HepG2 (cell line): ENCODE data around the gene ADAMTS14. TPM values are rescaled to one million over a fixed set of nuclear protein-coding genes. Genes with fewer than 3 reads are reported as not detected.

Source experiments
- ATAC-seq: fragments of 200-7000 bp; cut with Tn5 transposase; 3 replicates; pipeline ENCODE4 v1.9.1; 2020; ENCODE audit warnings: mild to moderate bottlenecking, moderate library complexity
- BruUV-seq: library from RNA; stranded (reverse); fragments of 400-500 nt; replicated peaks from 2 replicates; lab custom pipeline; 2021; lab: Mats Ljungman, UMichigan
- CTCF ChIA-PET: fragments of 300-600 bp; formaldehyde crosslinking; extraction: SDS; loops from one replicate; lab custom pipeline; 2021; ENCODE audit warnings: low total read pairs, inconsistent platforms, low intra/inter-chr PET ratio; lab: Yijun Ruan, JAX
- POLR2A ChIA-PET: fragments of 350-600 bp; sonication (Branson Sonifier 250); formaldehyde crosslinking; loops from one replicate; lab custom pipeline; 2020; ENCODE audit warnings: antibody characterized with exemption, inconsistent platforms; lab: Yijun Ruan, JAX
- DNase-seq: peaks from one replicate; pipeline ENCODE4 v3.0.0-alpha.2; 2015; ENCODE audit warnings: low spot score
- FAIRE-seq: peaks from 3 replicates; lab custom pipeline; 2011; peaks lifted over from hg19 to GRCh38; lab: Jason Lieb, UNC
- H2AFZ ChIP-seq: one replicate; pipeline ENCODE4 v1.6.1; 2011; ENCODE audit warnings: low read length, inconsistent platforms
- H3K27ac ChIP-seq: fragments of 300-600 bp; 3 replicates; pipeline ENCODE4 v1.8.0; 2011; ENCODE audit warnings: mixed run types, mild to moderate bottlenecking, mixed read lengths, low read length, inconsistent platforms; ENCODE audit not compliant: insufficient read depth; ENCODE audit errors: extremely low read length
- H3K27me3 ChIP-seq, 2 experiments: fragments of 200-600 bp in 1 of 2; 2 replicates in 1 of 2; 3 replicates in 1 of 2; pipeline versions ENCODE4 v1.6.0 to v1.8.0; 2011; ENCODE audit warnings: low read length in 2 of 2, mild to moderate bottlenecking in 2 of 2, moderate library complexity in 2 of 2, inconsistent platforms in 1 of 2; ENCODE audit not compliant: insufficient read depth in 2 of 2, control insufficient read depth in 1 of 2
- H3K36me3 ChIP-seq, 2 experiments: fragments of 200-600 bp in 1 of 2; replicated peaks in 1 of 2; 2 replicates in 1 of 2; 3 replicates in 1 of 2; pipeline versions ENCODE4 v1.5.1 to v1.8.0; 2011; ENCODE audit warnings: low read length in 2 of 2, inconsistent platforms in 1 of 2; ENCODE audit not compliant: insufficient read depth in 2 of 2, control insufficient read depth in 1 of 2
- H3K4me1 ChIP-seq: 2 replicates; pipeline ENCODE4 v1.5.1; 2012; ENCODE audit warnings: low read length, inconsistent platforms; ENCODE audit not compliant: insufficient read depth
- H3K4me2 ChIP-seq: 2 replicates; pipeline ENCODE4 v1.6.0; 2011; ENCODE audit warnings: low read depth, low read length, inconsistent platforms
- H3K4me3 ChIP-seq, 3 experiments: fragments of 200-600 bp in 1 of 3; sonication (generic), shearing (Covaris generic) in 1 of 3; replicated peaks in 1 of 3; 2 replicates each; pipeline ENCODE4 v1.5.1; 2011 to 2016; ENCODE audit warnings: low read length in 3 of 3, inconsistent platforms in 2 of 3, low read depth in 2 of 3, mild to moderate bottlenecking in 2 of 3, control low read depth in 1 of 3, mixed read lengths in 1 of 3; ENCODE audit not compliant: insufficient read depth in 1 of 3
- H3K79me2 ChIP-seq: one replicate; pipeline ENCODE4 v1.6.1; 2011; ENCODE audit warnings: low read length, inconsistent platforms; ENCODE audit not compliant: insufficient read depth
- H3K9ac ChIP-seq: 2 replicates; pipeline ENCODE4 v1.6.0; 2011; ENCODE audit warnings: mild to moderate bottlenecking, low read depth, low read length, inconsistent platforms; ENCODE audit not compliant: insufficient read depth
- H3K9me3 ChIP-seq: 2 replicates; pipeline ENCODE4 v1.5.1; 2012; ENCODE audit warnings: mild to moderate bottlenecking, low read length
- H4K20me1 ChIP-seq: 2 replicates; pipeline ENCODE4 v1.6.0; 2011; ENCODE audit warnings: inconsistent platforms, mild to moderate bottlenecking, low read length, moderate library complexity; ENCODE audit not compliant: insufficient read depth
- DNMT1 ChIP-seq: sonication (generic); formaldehyde crosslinking; IDR thresholded peaks from 2 replicates; pipeline ENCODE4 v1.5.1; 2020; ENCODE audit warnings: mild to moderate bottlenecking, missing genetic modification reagents
- FOSL2 ChIP-seq: sonication (generic); formaldehyde crosslinking; IDR thresholded peaks from 2 replicates; pipeline ENCODE4 v1.4.0; 2020; ENCODE audit warnings: missing genetic modification reagents
- RFXAP ChIP-seq: sonication (generic); formaldehyde crosslinking; IDR thresholded peaks from 2 replicates; pipeline ENCODE4 v1.4.0; 2020; ENCODE audit warnings: missing genetic modification reagents, borderline replicate concordance
- TRIM22 ChIP-seq: fragments of 450-650 bp; IDR thresholded peaks from 2 replicates; pipeline ENCODE4 v1.6.1; 2017
- ZFP90 ChIP-seq: sonication (generic); formaldehyde crosslinking; IDR thresholded peaks from 2 replicates; pipeline ENCODE4 v1.8.0; 2022; ENCODE audit warnings: missing genetic modification reagents, mild to moderate bottlenecking, inconsistent platforms, borderline replicate concordance
- ZNF362 ChIP-seq: sonication (generic); formaldehyde crosslinking; IDR thresholded peaks from 2 replicates; pipeline ENCODE4 v1.4.0; 2020; ENCODE audit warnings: missing genetic modification reagents, mild to moderate bottlenecking, borderline replicate concordance
- ZNF761 ChIP-seq: sonication (generic); formaldehyde crosslinking; conservative IDR thresholded peaks from 2 replicates; pipeline ENCODE4 v1.4.0; 2020; ENCODE audit warnings: mild to moderate bottlenecking, missing genetic modification reagents
- ZNF839 ChIP-seq: sonication (generic); formaldehyde crosslinking; IDR thresholded peaks from 2 replicates; pipeline ENCODE4 v1.4.0; 2020; ENCODE audit warnings: missing genetic modification reagents, mild to moderate bottlenecking, borderline replicate concordance
- WGBS: methylation state at CpG from one replicate; pipeline ENCODE4 v1.1.6; 2017; ENCODE audit warnings: low lambda C conversion rate; 5-methylcytosine and 5-hydroxymethylcytosine counted together
- in situ Hi-C: cut with HindIII; loops from 2 replicates; pipeline ENCODE4 v1.10.0; 2017; ENCODE audit warnings: low pct_unique_long_range_greater_than_20kb; ENCODE audit not compliant: extremely low pct_ligation_motif_present
- intact Hi-C: fragments of 100-400 bp; cut with micrococcal nuclease; formaldehyde crosslinking; loops from one replicate; pipeline ENCODE4 v1.10.0; 2022; ENCODE audit not compliant: unreplicated experiment
- polyA plus RNA-seq, 8 experiments: library from polyadenylated mRNA; depleted of rRNA in 3 of 8; stranded (reverse) in 7 of 8; unstranded in 1 of 8; fragments of >200 nt; fragmentation: Illumina TruSeq in 4 of 8; extraction: Trizol in 4 of 8; gene quantifications; 2 replicates each; pipeline versions ENCODE4 v1.2.1 to v1.2.3, GENCODE V29; 2011 to 2016; ENCODE audit warnings: low read depth in 4 of 8, missing spikeins in 1 of 8, mixed read lengths in 1 of 8; ENCODE audit not compliant: insufficient read depth in 1 of 8
- total RNA-seq, 5 experiments: library from RNA; depleted of rRNA; stranded (reverse); fragments of >200 nt; fragmentation: Illumina TruSeq; extraction: Trizol; gene quantifications; 2 replicates each; pipeline ENCODE4 v1.2.3, GENCODE V29; 2016; ENCODE audit warnings: low read depth in 1 of 5

The ADAMTS14 gene
- total and polyA plus RNA-seq, 2 of the 13 experiments (the other 11 are each of a cell fraction or from before 2014, with no cell fraction given) = 0.04 to 0.07 TPM

GRCh38 chr10:70786799-70787415 lies 114.6 kb downstream of the ADAMTS14 start:
- TF ChIP-seq ZFP90 (CRISPR knock-in tag) (no peak), TRIM22 (no peak), FOSL2 (CRISPR knock-in tag) (no peak), RFXAP (CRISPR knock-in tag) (no peak), ZNF362 (no peak), DNMT1 (no peak), ZNF839 (CRISPR knock-in tag) (no peak), ZNF761 (CRISPR knock-in tag) (no peak)
- TF ChIP-seq, all 625 proteins: peak for 0
- Histone ChIP-seq H3K27me3 (peaks cover 2 to 8% of the 10 kb centered on the region in 2 experiments; a peak in 3 of 5 replicates), H2AFZ (no peak overlapping the region), H4K20me1 (no peaks in the 10 kb centered on the region), H3K9me3 (no peaks in the 10 kb centered on the region), H3K4me1 (no peaks in the 10 kb centered on the region), H3K36me3 (no peaks in the 10 kb centered on the region), H3K4me2 (no peak overlapping the region), H3K27ac (no peak overlapping the region), H3K4me3 (no peak overlapping the region), H3K79me2 (no peaks in the 10 kb centered on the region), H3K9ac (no peak overlapping the region)
- 32% methylated on average over 5 of the region's 5 CpGs for WGBS
- FAIRE-seq = no peak
- ChIA-PET CTCF (no interaction called here), POLR2A (no interaction called here)
- intact Hi-C loops = no loop called here
- no TSS peak for BruUV-seq
- no peak for ATAC-seq
- in situ Hi-C loops = no loop called here
- DNase-seq = no peak
